ENCODE data around the gene MME.

Gene MME

GRCh38 chr3:155129396-155129795 is 49.3 kb downstream of the MME start:
- TF ChIP-seq POLR2AphosphoS5 (IDR thresholded peaks at IDR 0.05; ENCODE audit: low read depth, low read length) (no peak), REST (IDR thresholded peaks at IDR 0.05; ENCODE audit: insufficient read depth in 1 of 2, low read depth in 2 of 2, low read length in 2 of 2) (no peak), FOXP2 (optimal IDR thresholded peaks at IDR 0.05; ENCODE audit: borderline replicate concordance, extremely low read depth, extremely low read length, insufficient read depth) (no peak), TAF1 (IDR thresholded peaks at IDR 0.05; ENCODE audit: borderline replicate concordance, insufficient read depth, low read length) (no peak), SIN3A (IDR thresholded peaks at IDR 0.05; ENCODE audit: borderline replicate concordance, insufficient read depth, low read length) (no peak)

GRCh38 chr3:155130001-155130400 is 49.9 kb downstream of the MME start:
- no peak for TF ChIP-seq REST (IDR thresholded peaks at IDR 0.05; ENCODE audit: insufficient read depth in 1 of 2, low read depth in 2 of 2, low read length in 2 of 2)
- no peak for TF ChIP-seq SIN3A (IDR thresholded peaks at IDR 0.05; ENCODE audit: borderline replicate concordance, insufficient read depth, low read length)
- no peak for TF ChIP-seq POLR2AphosphoS5 (IDR thresholded peaks at IDR 0.05; ENCODE audit: low read depth, low read length)
- no peak for TF ChIP-seq FOXP2 (optimal IDR thresholded peaks at IDR 0.05; ENCODE audit: borderline replicate concordance, extremely low read depth, extremely low read length, insufficient read depth)

GRCh38 chr3:155131104-155131503 is 51.0 kb downstream of the MME start:
- no peak for TF ChIP-seq POLR2AphosphoS5 (IDR thresholded peaks at IDR 0.05; ENCODE audit: low read depth, low read length)
- TF ChIP-seq SIN3A (IDR thresholded peaks at IDR 0.05; ENCODE audit: borderline replicate concordance, insufficient read depth, low read length), result no peak
- TF ChIP-seq FOXP2 (optimal IDR thresholded peaks at IDR 0.05; ENCODE audit: borderline replicate concordance, extremely low read depth, extremely low read length, insufficient read depth), result no peak
- TF ChIP-seq REST (IDR thresholded peaks at IDR 0.05; ENCODE audit: insufficient read depth in 1 of 2, low read depth in 2 of 2, low read length in 2 of 2), result no peak
- TF ChIP-seq TAF1 (IDR thresholded peaks at IDR 0.05; ENCODE audit: borderline replicate concordance, insufficient read depth, low read length), result no peak

- TF ChIP-seq SIN3A (IDR thresholded peaks at IDR 0.05; ENCODE audit: borderline replicate concordance, insufficient read depth, low read length), result no peak
- TF ChIP-seq FOXP2 (optimal IDR thresholded peaks at IDR 0.05; ENCODE audit: borderline replicate concordance, extremely low read depth, extremely low read length, insufficient read depth), result no peak
- no peak for TF ChIP-seq REST (IDR thresholded peaks at IDR 0.05; ENCODE audit: insufficient read depth in 1 of 2, low read depth in 2 of 2, low read length in 2 of 2)
- TF ChIP-seq POLR2AphosphoS5 (IDR thresholded peaks at IDR 0.05; ENCODE audit: low read depth, low read length), result no peak
- TF ChIP-seq TAF1 (IDR thresholded peaks at IDR 0.05; ENCODE audit: borderline replicate concordance, insufficient read depth, low read length), result no peak
These were observed 54.9 kb downstream of the MME start for GRCh38 chr3:155135003-155135402.

GRCh38 chr3:155138677-155139076 is 58.6 kb downstream of the MME start:
- TF ChIP-seq POLR2AphosphoS5 (IDR thresholded peaks at IDR 0.05; ENCODE audit: low read depth, low read length) (no peak), REST (IDR thresholded peaks at IDR 0.05; ENCODE audit: insufficient read depth in 1 of 2, low read depth in 2 of 2, low read length in 2 of 2) (no peak), TAF1 (IDR thresholded peaks at IDR 0.05; ENCODE audit: borderline replicate concordance, insufficient read depth, low read length) (no peak), FOXP2 (optimal IDR thresholded peaks at IDR 0.05; ENCODE audit: borderline replicate concordance, extremely low read depth, extremely low read length, insufficient read depth) (no peak), SIN3A (IDR thresholded peaks at IDR 0.05; ENCODE audit: borderline replicate concordance, insufficient read depth, low read length) (no peak)

Data from PFSK-1 (cell line).